VCaP (cell line): Measurements from ENCODE around the gene NEK6.
A peak's percentile ranks its signal among the peaks of the same experiment; 100 is the strongest.

Experiments used
- H3K27ac ChIP-seq: fragments of 450-650 bp; 2 replicates; pipeline ENCODE4 v1.5.1; 2017
- CTCF ChIP-seq: fragments of 450-650 bp; conservative IDR thresholded peaks from 2 replicates; pipeline ENCODE4 v1.5.1; 2017; ENCODE audit warnings: mild to moderate bottlenecking, moderate library complexity

The NEK6 gene

GRCh38 chr9:124218987-124219461, 38.7 kb upstream of the NEK6 start:
- H3K27ac ChIP-seq, result peak overlapping the region; percentile 98
- no peak for TF ChIP-seq CTCF

GRCh38 chr9:124220946-124221451, 36.8 kb upstream of the NEK6 start:
- TF ChIP-seq CTCF, result no peak
- peak overlapping the region; percentile 98 for H3K27ac ChIP-seq

GRCh38 chr9:124221676-124222075, 36.1 kb upstream of the NEK6 start:
- TF ChIP-seq CTCF, result no peak
- peak overlapping the region; percentile 98 for H3K27ac ChIP-seq

GRCh38 chr9:124222109-124222508, 35.6 kb upstream of the NEK6 start:
- peak overlapping the region; percentile 98 for H3K27ac ChIP-seq
- no peak for TF ChIP-seq CTCF

- peak overlapping the region; percentile 98 for H3K27ac ChIP-seq
Measured at GRCh38 chr9:124222918-124223720, 34.6 kb upstream of the NEK6 start.

GRCh38 chr9:124225945-124226344, 31.8 kb upstream of the NEK6 start:
- H3K27ac ChIP-seq, result no peak overlapping the region
- no peak for TF ChIP-seq CTCF

More at GRCh38 chr9:124222918-124223720, 34.6 kb upstream of the NEK6 start:
- no peak for TF ChIP-seq CTCF

GRCh38 chr9:124228516-124228915, 29.2 kb upstream of the NEK6 start:
- H3K27ac ChIP-seq, result no peak overlapping the region
- TF ChIP-seq CTCF, result no peak
